ENCODE data around the gene ZFP90.
A peak's percentile ranks its signal among the peaks of the same experiment; 100 is the strongest.

ZFP90 gene

GRCh38 chr16:68538880-68539701, at the start of gene ZFP90:
Gene ZFP90, plus strand, starts transcription at chr16:68539291. Its CDS starts 502 bp downstream, at chr16:68539793.
- TF ChIP-seq CTCF (IDR thresholded peaks at IDR 0.05; ENCODE audit: insufficient read depth, low read depth, low read length, missing control alignments), result no peak
- peak within 1 kb of the TSS; percentile 69 for H3K4me3 ChIP-seq (ENCODE audit: low read length)
- peak; percentile 83 for DNase-seq (ENCODE audit: low read depth)

GRCh38 chr16:68490358-68490757, 48.7 kb upstream of the ZFP90 start:
- no peak overlapping the region for H3K4me3 ChIP-seq (ENCODE audit: low read length)
- DNase-seq (ENCODE audit: low read depth), result no peak
- TF ChIP-seq CTCF (IDR thresholded peaks at IDR 0.05; ENCODE audit: insufficient read depth, low read depth, low read length, missing control alignments), result no peak

- H3K4me3 ChIP-seq (ENCODE audit: low read length), result no peak overlapping the region
- DNase-seq (ENCODE audit: low read depth), result peak; percentile 96
- no peak for TF ChIP-seq CTCF (IDR thresholded peaks at IDR 0.05; ENCODE audit: insufficient read depth, low read depth, low read length, missing control alignments)
Observed at GRCh38 chr16:68490829-68491575, 48.1 kb upstream of the ZFP90 start.

- no peak for TF ChIP-seq CTCF (IDR thresholded peaks at IDR 0.05; ENCODE audit: insufficient read depth, low read depth, low read length, missing control alignments)
- no peak for DNase-seq (ENCODE audit: low read depth)
- H3K4me3 ChIP-seq (ENCODE audit: low read length), result no peak overlapping the region
Observed at GRCh38 chr16:68491576-68491950, 47.5 kb upstream of the ZFP90 start.

- H3K4me3 ChIP-seq (ENCODE audit: low read length), result no peak overlapping the region
- TF ChIP-seq CTCF (IDR thresholded peaks at IDR 0.05; ENCODE audit: insufficient read depth, low read depth, low read length, missing control alignments), result no peak
- no peak for DNase-seq (ENCODE audit: low read depth)
Observed at GRCh38 chr16:68492151-68492542, 46.9 kb upstream of the ZFP90 start.

GRCh38 chr16:68492543-68493411, 46.3 kb upstream of the ZFP90 start:
- H3K4me3 ChIP-seq (ENCODE audit: low read length), result no peak overlapping the region
- no peak for TF ChIP-seq CTCF (IDR thresholded peaks at IDR 0.05; ENCODE audit: insufficient read depth, low read depth, low read length, missing control alignments)
- no peak for DNase-seq (ENCODE audit: low read depth)
